Thoracic aorta (tissue), 2 donors: ENCODE data around the gene SH3RF1. TPM values are rescaled to one million over a fixed set of nuclear protein-coding genes. Genes with fewer than 3 reads are reported as not detected.
A peak's percentile ranks its signal among the peaks of the same experiment; 100 is the strongest.
"Not testable (repeated sequence)": the region's sequence is repeated elsewhere in the genome, so short reads cannot be mapped to it uniquely, and the experiment has no call there.

Experiments used
- ATAC-seq: fragments of 150-250 bp; one replicate; pipeline ENCODE4 v1.8.0; 2017; ENCODE audit warnings: low read depth; ENCODE audit not compliant: insufficient number of reproducible peaks, low FRiP score
- DNase-seq: peaks from one replicate; pipeline ENCODE4 v3.0.0-alpha.2; 2020; ENCODE audit warnings: low spot score
- H3K27ac ChIP-seq, 2 donors: fragments of 200-600 bp; sonication (generic); 1 replicate in 1 of 2; 2 replicates in 1 of 2; pipeline ENCODE4 v1.5.1; 2016; ENCODE audit warnings: mild to moderate bottlenecking in 2 of 2, moderate library complexity in 2 of 2
- H3K27me3 ChIP-seq: fragments of 200-600 bp; sonication (generic); replicated peaks from 2 replicates; pipeline ENCODE4 v1.6.0; 2016; ENCODE audit warnings: mild to moderate bottlenecking; ENCODE audit not compliant: insufficient read depth
- H3K36me3 ChIP-seq: fragments of 200-600 bp; sonication (generic); one replicate; pipeline ENCODE4 v1.5.1; 2016
- H3K4me1 ChIP-seq, 2 donors: fragments of 200-600 bp; sonication (generic); 1 replicate in 1 of 2; 2 replicates in 1 of 2; pipeline versions ENCODE4 v1.5.1 to v1.6.0; 2016; ENCODE audit warnings: low read depth in 2 of 2, mild to moderate bottlenecking in 1 of 2; ENCODE audit not compliant: control insufficient read depth in 1 of 2
- H3K4me3 ChIP-seq: fragments of 200-600 bp; sonication (generic); 2 replicates; pipeline ENCODE4 v1.5.1; 2016; ENCODE audit warnings: mild to moderate bottlenecking
- H3K9me3 ChIP-seq: fragments of 200-600 bp; sonication (generic); 2 replicates; pipeline ENCODE4 v1.5.1; 2016
- total RNA-seq, 2 donors: library from RNA; depleted of rRNA; stranded (reverse); fragments of >200 nt; gene quantifications; one replicate each; pipeline versions ENCODE4 v1.1.0 to v1.2.3, GENCODE V29; 2016
- TF ChIP-seq, protein P1 (sequence below): fragments of 200-600 bp; sonication (generic); IDR thresholded peaks from one replicate; pipeline ENCODE4 v1.5.1; 2019; ENCODE audit warnings: antibody characterized with exemption

Gene SH3RF1
- total RNA-seq, 2 donors from 2014 or later: 21.9 to 24.6 TPM

GRCh38 chr4:169283114-169283509 is 12.4 kb upstream of the SH3RF1 start:
- H3K9me3 ChIP-seq: no peaks in the 10 kb centered on the region
- peak overlapping the region in 1 of 2 donors; percentile 27 for H3K27ac ChIP-seq
- ATAC-seq (no peak), DNase-seq (no peak)
- TF ChIP-seq, protein P1, sequence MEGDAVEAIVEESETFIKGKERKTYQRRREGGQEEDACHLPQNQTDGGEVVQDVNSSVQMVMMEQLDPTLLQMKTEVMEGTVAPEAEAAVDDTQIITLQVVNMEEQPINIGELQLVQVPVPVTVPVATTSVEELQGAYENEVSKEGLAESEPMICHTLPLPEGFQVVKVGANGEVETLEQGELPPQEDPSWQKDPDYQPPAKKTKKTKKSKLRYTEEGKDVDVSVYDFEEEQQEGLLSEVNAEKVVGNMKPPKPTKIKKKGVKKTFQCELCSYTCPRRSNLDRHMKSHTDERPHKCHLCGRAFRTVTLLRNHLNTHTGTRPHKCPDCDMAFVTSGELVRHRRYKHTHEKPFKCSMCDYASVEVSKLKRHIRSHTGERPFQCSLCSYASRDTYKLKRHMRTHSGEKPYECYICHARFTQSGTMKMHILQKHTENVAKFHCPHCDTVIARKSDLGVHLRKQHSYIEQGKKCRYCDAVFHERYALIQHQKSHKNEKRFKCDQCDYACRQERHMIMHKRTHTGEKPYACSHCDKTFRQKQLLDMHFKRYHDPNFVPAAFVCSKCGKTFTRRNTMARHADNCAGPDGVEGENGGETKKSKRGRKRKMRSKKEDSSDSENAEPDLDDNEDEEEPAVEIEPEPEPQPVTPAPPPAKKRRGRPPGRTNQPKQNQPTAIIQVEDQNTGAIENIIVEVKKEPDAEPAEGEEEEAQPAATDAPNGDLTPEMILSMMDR: no peak
- no peaks in the 10 kb centered on the region for H3K27me3 ChIP-seq
- no peaks in the 10 kb centered on the region for H3K36me3 ChIP-seq
- H3K4me1 ChIP-seq: peaks cover 0 to 13% of the 10 kb centered on the region in 2 donors
- H3K4me3 ChIP-seq: no peak overlapping the region

GRCh38 chr4:169282429-169283113 is 11.8 kb upstream of the SH3RF1 start:
- peaks cover 0 to 13% of the 10 kb centered on the region in 2 donors for H3K4me1 ChIP-seq
- H3K27ac ChIP-seq: peak overlapping the region in 1 of 2 donors; percentile 27
- H3K27me3 ChIP-seq: no peaks in the 10 kb centered on the region
- H3K36me3 ChIP-seq: no peaks in the 10 kb centered on the region
- ATAC-seq: no peak
- no peak for DNase-seq
- no peaks in the 10 kb centered on the region for H3K9me3 ChIP-seq
- no peak overlapping the region for H3K4me3 ChIP-seq
- TF ChIP-seq, protein P1: no peak

DNA sequence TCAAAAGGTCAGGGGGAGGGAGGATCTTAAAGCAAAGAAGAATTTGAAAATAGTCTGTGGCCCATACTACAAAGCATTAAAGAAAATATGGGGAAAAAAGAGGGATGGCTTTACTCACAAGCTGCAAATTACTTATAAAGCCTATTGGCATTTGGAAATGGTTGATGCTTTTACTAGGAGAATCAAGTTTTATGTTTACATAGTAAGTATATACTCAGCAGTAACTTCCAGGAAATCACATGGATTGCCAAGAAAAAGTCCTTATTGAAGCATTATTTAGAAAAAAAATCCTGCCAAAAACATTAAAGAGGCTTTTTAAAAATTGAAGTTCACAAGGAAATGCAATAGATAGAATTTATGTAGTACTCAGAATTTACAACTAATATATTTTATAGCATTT is 8.4 kb upstream of the SH3RF1 start:
- H3K36me3 ChIP-seq: no peaks in the 10 kb centered on the region

DNA sequence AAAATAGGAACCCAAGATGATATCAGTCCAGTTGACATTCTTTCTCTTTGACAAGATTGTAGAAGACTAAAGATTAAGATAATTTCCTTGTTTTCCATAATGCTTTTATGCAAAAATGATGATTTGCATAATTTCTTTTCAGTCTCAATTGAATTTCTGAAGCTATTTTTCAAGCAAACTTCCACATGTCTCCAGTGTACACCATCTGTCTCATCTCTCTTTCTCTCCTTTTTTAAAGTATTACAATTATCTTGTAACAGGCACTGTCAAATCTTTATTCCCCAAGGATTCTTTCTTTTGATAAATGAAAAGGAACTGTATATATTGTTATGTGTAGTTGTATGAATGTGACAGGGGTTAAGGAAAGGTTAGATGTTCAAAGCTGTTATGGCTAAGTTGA is 7.9 kb upstream of the SH3RF1 start:
- Histone ChIP-seq H3K4me3 (no peak overlapping the region), H3K27ac (no peak overlapping the region), H3K36me3 (no peaks in the 10 kb centered on the region), H3K9me3 (no peaks in the 10 kb centered on the region), H3K4me1 (peaks cover 0 to 10% of the 10 kb centered on the region in 2 donors), H3K27me3 (no peaks in the 10 kb centered on the region)
- DNase-seq (no peak), ATAC-seq (no peak)
- TF ChIP-seq, protein P1: no peak

More for the DNA sequence above, 8.4 kb upstream of the SH3RF1 start:
- DNase-seq: no peak
- H3K4me3 ChIP-seq: no peak overlapping the region
- TF ChIP-seq, protein P1: no peak
- no peak for ATAC-seq
- H3K27ac ChIP-seq: no peak overlapping the region
- H3K9me3 ChIP-seq: no peaks in the 10 kb centered on the region
- H3K4me1 ChIP-seq: peaks cover 0 to 13% of the 10 kb centered on the region in 2 donors
- no peaks in the 10 kb centered on the region for H3K27me3 ChIP-seq

DNA sequence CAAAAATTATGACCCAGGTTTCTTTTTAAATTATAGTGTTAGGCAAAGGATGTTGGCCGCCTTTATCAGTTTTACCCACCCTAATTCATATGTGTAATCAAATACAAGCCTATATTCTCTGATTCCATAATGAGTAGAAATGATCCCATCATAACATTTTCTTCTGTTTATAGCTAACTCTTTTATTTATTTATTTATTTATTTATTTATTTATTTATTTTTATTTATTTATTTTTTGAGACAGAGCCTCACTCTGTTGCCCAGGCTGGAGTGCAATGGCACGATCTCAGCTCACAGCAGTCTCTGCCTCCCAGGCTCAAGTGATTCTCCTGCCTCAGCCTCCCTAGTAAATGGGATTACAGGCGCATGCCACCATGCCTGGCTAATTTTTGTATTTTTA is 7.1 kb upstream of the SH3RF1 start:
- H3K27me3 ChIP-seq, H3K27ac ChIP-seq, H3K4me3 ChIP-seq, H3K9me3 ChIP-seq, H3K36me3 ChIP-seq, H3K4me1 ChIP-seq, DNase-seq, ATAC-seq: not testable (repeated sequence)

DNA sequence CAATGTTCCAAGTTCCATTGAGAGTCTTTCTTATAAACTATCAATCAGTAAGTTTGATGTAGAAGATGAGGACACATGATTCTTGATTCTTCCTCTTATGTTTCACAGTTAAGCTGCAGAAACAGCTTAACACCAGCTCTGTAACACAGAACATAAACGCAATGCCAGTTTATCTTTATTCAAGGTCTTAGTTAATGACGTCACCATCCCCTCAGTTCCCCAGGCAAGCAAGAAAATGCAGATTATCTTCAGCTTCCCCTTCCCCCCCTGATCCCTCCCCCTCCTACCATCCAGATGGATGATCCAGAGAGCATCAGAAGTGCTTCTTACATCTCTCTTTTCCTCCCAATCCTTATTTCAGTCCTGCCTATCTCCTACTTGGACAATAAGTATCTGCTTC is 4.4 kb upstream of the SH3RF1 start:
- TF ChIP-seq, protein P1: no peak
- ATAC-seq (no peak), DNase-seq (no peak)
- H3K9me3 ChIP-seq: no peaks in the 10 kb centered on the region
- H3K4me3 ChIP-seq: no peak overlapping the region
- H3K36me3 ChIP-seq: no peaks in the 10 kb centered on the region
- no peak overlapping the region for H3K27ac ChIP-seq
- H3K4me1 ChIP-seq: peaks cover 3 to 12% of the 10 kb centered on the region in 2 donors
- H3K27me3 ChIP-seq: no peaks in the 10 kb centered on the region
